ENCODE results near the gene SETD6. TPM values are rescaled to one million over a fixed set of nuclear protein-coding genes. Genes with fewer than 3 reads are reported as not detected.

Gene SETD6
- total and polyA plus RNA-seq, 2 of the 13 experiments (the other 11 are each of a cell fraction or from before 2014, with no cell fraction given), result 24.0 to 25.7 TPM

DNA sequence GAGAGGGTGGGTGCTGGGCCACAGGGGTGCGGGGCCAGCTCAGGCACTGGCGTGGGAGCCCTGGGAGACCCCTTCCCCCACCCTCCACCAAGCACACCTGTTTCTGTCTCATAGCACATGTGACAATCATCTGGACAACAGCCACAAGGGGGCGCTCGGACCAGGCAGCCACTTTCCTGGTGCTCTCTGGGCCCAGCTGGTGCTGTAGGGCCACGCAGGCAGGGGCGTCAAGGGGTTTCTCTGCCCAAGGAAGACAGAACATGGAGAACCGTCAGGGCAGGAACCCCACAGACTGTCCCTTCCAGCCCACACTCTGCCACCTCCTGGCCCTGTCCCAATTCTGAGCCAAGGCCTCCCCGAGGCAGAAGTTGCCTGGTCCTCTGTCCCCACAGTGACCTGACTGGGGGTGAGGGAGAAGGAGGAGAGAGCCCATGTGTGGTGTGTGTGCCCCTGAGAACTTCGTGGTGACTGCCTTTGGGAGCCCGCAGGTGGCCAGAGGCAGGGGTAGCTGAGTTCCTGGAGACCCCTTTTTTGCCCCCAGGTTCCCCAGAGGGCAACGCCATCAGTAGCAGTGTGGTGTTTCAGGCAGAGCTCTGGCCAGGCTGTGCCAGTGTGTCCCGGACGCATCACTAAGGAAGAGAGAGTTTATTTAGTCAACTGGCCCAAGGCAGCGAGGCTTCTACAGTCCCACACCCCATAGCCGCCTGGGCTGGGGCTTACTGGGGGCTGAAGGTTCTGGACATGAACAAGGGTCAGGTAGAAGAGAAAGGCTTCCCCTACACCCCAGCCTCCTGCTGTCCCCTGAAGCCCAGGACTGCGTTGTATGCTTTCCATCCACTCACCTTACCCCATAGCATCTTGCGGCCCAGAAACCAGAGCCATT is 3.1 kb upstream of the SETD6 start (continued):
- TF ChIP-seq ARID5B (CRISPR knock-in tag; IDR thresholded peaks at IDR 0.05) (no peak), ZNF138 (CRISPR knock-in tag; IDR thresholded peaks at IDR 0.05; ENCODE audit: low read depth) (no peak), ZNF503 (CRISPR knock-in tag; IDR thresholded peaks at IDR 0.05) (no peak), STAT6 (CRISPR knock-in tag; IDR thresholded peaks at IDR 0.05; ENCODE audit: borderline replicate concordance) (no peak), CC2D1A (CRISPR knock-in tag; IDR thresholded peaks at IDR 0.05) (no peak), POLR2A (IDR thresholded peaks at IDR 0.05; ENCODE audit: insufficient read depth in 1 of 2, low read depth in 2 of 2, low read length in 2 of 2) (no peak), ZBTB37 (CRISPR knock-in tag; IDR thresholded peaks at IDR 0.05) (no peak), GLI4 (CRISPR knock-in tag; IDR thresholded peaks at IDR 0.05; ENCODE audit: borderline replicate concordance) (no peak), ZNF644 (CRISPR knock-in tag; IDR thresholded peaks at IDR 0.05; ENCODE audit: low read depth) (no peak), MED1 (CRISPR knock-in tag; IDR thresholded peaks at IDR 0.05) (no peak), KDM5A (IDR thresholded peaks at IDR 0.05; ENCODE audit: borderline replicate concordance, low read length) (no peak), THAP11 (CRISPR knock-in tag; IDR thresholded peaks at IDR 0.05) (0 out of 2 replicates have a peak, but pooled peaks have one; percentile 47), ZNF558 (CRISPR knock-in tag; IDR thresholded peaks at IDR 0.05; ENCODE audit: borderline replicate concordance) (no peak), TEF (CRISPR knock-in tag; IDR thresholded peaks at IDR 0.05) (no peak), CREB1 (IDR thresholded peaks at IDR 0.05) (no peak), CREB1 (CRISPR knock-in tag; IDR thresholded peaks at IDR 0.05) (no peak)
- TF ChIP-seq, protein P1, sequence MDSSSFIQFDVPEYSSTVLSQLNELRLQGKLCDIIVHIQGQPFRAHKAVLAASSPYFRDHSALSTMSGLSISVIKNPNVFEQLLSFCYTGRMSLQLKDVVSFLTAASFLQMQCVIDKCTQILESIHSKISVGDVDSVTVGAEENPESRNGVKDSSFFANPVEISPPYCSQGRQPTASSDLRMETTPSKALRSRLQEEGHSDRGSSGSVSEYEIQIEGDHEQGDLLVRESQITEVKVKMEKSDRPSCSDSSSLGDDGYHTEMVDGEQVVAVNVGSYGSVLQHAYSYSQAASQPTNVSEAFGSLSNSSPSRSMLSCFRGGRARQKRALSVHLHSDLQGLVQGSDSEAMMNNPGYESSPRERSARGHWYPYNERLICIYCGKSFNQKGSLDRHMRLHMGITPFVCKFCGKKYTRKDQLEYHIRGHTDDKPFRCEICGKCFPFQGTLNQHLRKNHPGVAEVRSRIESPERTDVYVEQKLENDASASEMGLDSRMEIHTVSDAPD (CRISPR knock-in tag; IDR thresholded peaks at IDR 0.05), result no peak

All from HepG2 (cell line).